ENCODE data around the gene TRIP13.
"Not testable (repeated sequence)": the region's sequence is repeated elsewhere in the genome, so short reads cannot be mapped to it uniquely, and the experiment has no call there.

Gene TRIP13

GRCh38 chr5:932628-933250, 40.1 kb downstream of the TRIP13 start:
- Histone ChIP-seq H3K36me3 (replicated peaks; ENCODE audit: low read depth, low read length) (no peaks in the 10 kb centered on the region), H3K79me2 (ENCODE audit: low read length) (no peaks in the 10 kb centered on the region), H3K27ac (ENCODE audit: low read length) (no peak overlapping the region), H3K9me3 (ENCODE audit: insufficient read depth, low read length) (no peaks in the 10 kb centered on the region), H3K4me3 (ENCODE audit: low read length) (no peak overlapping the region), H3K4me2 (ENCODE audit: low read length) (no peak overlapping the region), H4K20me1 (ENCODE audit: insufficient read depth, low read length) (no peaks in the 10 kb centered on the region), H3K4me1 (ENCODE audit: low read length) (peaks cover 8% of the 10 kb centered on the region), H2AFZ (ENCODE audit: low read depth, low read length) (no peak overlapping the region), H3K27me3 (ENCODE audit: low read depth, low read length) (no peaks in the 10 kb centered on the region), H3K9ac (ENCODE audit: low read length) (no peak overlapping the region)
- TF ChIP-seq EZH2phosphoT487 (IDR thresholded peaks at IDR 0.05; ENCODE audit: low read depth), result no peak
- no peak for TF ChIP-seq CTCF (IDR thresholded peaks at IDR 0.05; ENCODE audit: low read depth, low read length)

GRCh38 chr5:933251-933861, 40.7 kb downstream of the TRIP13 start:
- TF ChIP-seq EZH2phosphoT487 (IDR thresholded peaks at IDR 0.05; ENCODE audit: low read depth) (no peak), CTCF (IDR thresholded peaks at IDR 0.05; ENCODE audit: low read depth, low read length) (no peak)
- Histone ChIP-seq H3K9me3 (ENCODE audit: insufficient read depth, low read length) (no peaks in the 10 kb centered on the region), H3K27me3 (ENCODE audit: low read depth, low read length) (no peaks in the 10 kb centered on the region), H3K36me3 (replicated peaks; ENCODE audit: low read depth, low read length) (no peaks in the 10 kb centered on the region), H4K20me1 (ENCODE audit: insufficient read depth, low read length) (no peaks in the 10 kb centered on the region), H3K4me3 (ENCODE audit: low read length) (no peak overlapping the region), H3K4me2 (ENCODE audit: low read length) (no peak overlapping the region), H3K4me1 (ENCODE audit: low read length) (peaks cover 8% of the 10 kb centered on the region), H3K27ac (ENCODE audit: low read length) (no peak overlapping the region), H3K9ac (ENCODE audit: low read length) (no peak overlapping the region), H3K79me2 (ENCODE audit: low read length) (no peaks in the 10 kb centered on the region), H2AFZ (ENCODE audit: low read depth, low read length) (no peak overlapping the region)

- H3K79me2 ChIP-seq (ENCODE audit: low read length); H3K4me3 ChIP-seq (ENCODE audit: low read length); H4K20me1 ChIP-seq (ENCODE audit: insufficient read depth, low read length); H3K9ac ChIP-seq (ENCODE audit: low read length); H3K27me3 ChIP-seq (ENCODE audit: low read depth, low read length); H3K9me3 ChIP-seq (ENCODE audit: insufficient read depth, low read length); H3K27ac ChIP-seq (ENCODE audit: low read length); H3K4me1 ChIP-seq (ENCODE audit: low read length); H3K36me3 ChIP-seq (replicated peaks; ENCODE audit: low read depth, low read length); H3K4me2 ChIP-seq (ENCODE audit: low read length); H2AFZ ChIP-seq (ENCODE audit: low read depth, low read length): not testable (repeated sequence)
Observed at GRCh38 chr5:933951-934350, 41.3 kb downstream of the TRIP13 start.

- not testable (repeated sequence) for H3K36me3 ChIP-seq (replicated peaks; ENCODE audit: low read depth, low read length); H3K79me2 ChIP-seq (ENCODE audit: low read length); H2AFZ ChIP-seq (ENCODE audit: low read depth, low read length); H3K9ac ChIP-seq (ENCODE audit: low read length); H3K27me3 ChIP-seq (ENCODE audit: low read depth, low read length); H3K4me3 ChIP-seq (ENCODE audit: low read length); H3K9me3 ChIP-seq (ENCODE audit: insufficient read depth, low read length); H3K4me1 ChIP-seq (ENCODE audit: low read length); H3K4me2 ChIP-seq (ENCODE audit: low read length); H3K27ac ChIP-seq (ENCODE audit: low read length); H4K20me1 ChIP-seq (ENCODE audit: insufficient read depth, low read length)
Observed at GRCh38 chr5:934381-934967, 41.8 kb downstream of the TRIP13 start.

- Histone ChIP-seq H4K20me1 (ENCODE audit: insufficient read depth, low read length) (no peaks in the 10 kb centered on the region), H3K4me1 (ENCODE audit: low read length) (peaks cover 8% of the 10 kb centered on the region), H3K27me3 (ENCODE audit: low read depth, low read length) (no peaks in the 10 kb centered on the region), H3K36me3 (replicated peaks; ENCODE audit: low read depth, low read length) (no peaks in the 10 kb centered on the region), H3K9ac (ENCODE audit: low read length) (no peak overlapping the region), H3K9me3 (ENCODE audit: insufficient read depth, low read length) (no peaks in the 10 kb centered on the region), H3K4me2 (ENCODE audit: low read length) (no peak overlapping the region), H3K27ac (ENCODE audit: low read length) (no peak overlapping the region), H2AFZ (ENCODE audit: low read depth, low read length) (no peak overlapping the region), H3K4me3 (ENCODE audit: low read length) (no peak overlapping the region), H3K79me2 (ENCODE audit: low read length) (no peaks in the 10 kb centered on the region)
- TF ChIP-seq CTCF (IDR thresholded peaks at IDR 0.05; ENCODE audit: low read depth, low read length), result no peak
Observed at GRCh38 chr5:935510-936084, 42.9 kb downstream of the TRIP13 start.
